ENCODE measurements around the gene JUND. TPM values are rescaled to one million over a fixed set of nuclear protein-coding genes. Genes with fewer than 3 reads are reported as not detected.

The JUND gene
- total and polyA plus RNA-seq, 2 experiments from 2014 or later, result 40.0 to 181 TPM

GRCh38 chr19:18304208-18304457 lies 22.7 kb upstream of the JUND start:
- H3K27ac Mint-ChIP-seq, result peak overlapping the region; percentile 67
- peak overlapping the region; percentile 92 for H3K27ac ChIP-seq (ENCODE audit: low read depth)
- peak overlapping the region; percentile 59 for H3K4me3 Mint-ChIP-seq
- H3K4me1 Mint-ChIP-seq, result peaks cover 32% of the 10 kb centered on the region
- H3K27me3 Mint-ChIP-seq (ENCODE audit: insufficient read depth, low read depth, poor library complexity), result peaks cover 13% of the 10 kb centered on the region
- peaks cover 30% of the 10 kb centered on the region for H3K4me1 ChIP-seq (ENCODE audit: insufficient read depth)
- H3K4me2 ChIP-seq, result peak overlapping the region; percentile 87
- no peaks in the 10 kb centered on the region for H3K79me2 ChIP-seq (replicated peaks; ENCODE audit: insufficient read depth)
- H4K20me1 ChIP-seq (replicated peaks; ENCODE audit: insufficient read depth), result no peaks in the 10 kb centered on the region
- ATAC-seq (peak; percentile 23), DNase-seq (ENCODE audit: low spot score) (no peak)
- H3K27me3 ChIP-seq (ENCODE audit: insufficient read depth), result no peaks in the 10 kb centered on the region
- H3K36me3 ChIP-seq (ENCODE audit: insufficient read depth), result no peaks in the 10 kb centered on the region; the same call in 1 of the 2 replicates
- peaks cover 42% of the 10 kb centered on the region for H3F3A ChIP-seq (replicated peaks; ENCODE audit: low read depth)
- no peaks in the 10 kb centered on the region for H3K9me2 ChIP-seq (ENCODE audit: insufficient read depth)
- peak overlapping the region; percentile 44; the same call in 1 of the 2 replicates for H3K4me3 ChIP-seq
- H3K9me3 Mint-ChIP-seq, result no peaks in the 10 kb centered on the region
- no peak overlapping the region for H2AFZ ChIP-seq
- TF ChIP-seq JUNB (IDR thresholded peaks at IDR 0.05; ENCODE audit: unreplicated experiment) (no peak), STAT1 (IDR thresholded peaks at IDR 0.05; ENCODE audit: unreplicated experiment) (no peak)
- H3K36me3 Mint-ChIP-seq (ENCODE audit: low read depth), result peaks cover 16% of the 10 kb centered on the region

DNA sequence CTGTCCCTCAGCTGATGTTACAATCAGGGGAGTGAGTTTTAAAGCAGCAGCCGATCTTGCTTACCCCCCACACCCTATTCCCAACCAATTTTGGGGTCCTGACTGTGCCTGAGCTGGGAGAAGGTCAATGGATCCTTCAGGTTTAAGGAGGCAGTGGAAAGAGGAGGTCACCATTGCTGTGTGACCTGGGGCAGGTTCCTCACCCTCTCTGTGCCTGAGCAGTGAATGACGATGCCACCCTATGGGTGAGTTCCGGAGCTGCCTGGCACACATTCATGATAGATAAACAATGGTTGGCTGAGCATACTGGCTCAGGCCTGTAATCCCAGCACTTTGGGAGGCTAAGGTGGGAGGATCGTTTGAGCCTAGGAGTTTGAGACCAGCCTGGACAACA lies 20.3 kb upstream of the JUND start:
- Mint-ChIP-seq H3K36me3 (ENCODE audit: low read depth) (peaks cover 5% of the 10 kb centered on the region; the same call in 2 of the 3 replicates), H3K27ac (no peak overlapping the region), H3K4me3 (no peak overlapping the region), H3K27me3 (ENCODE audit: insufficient read depth, low read depth, poor library complexity) (peaks cover 14% of the 10 kb centered on the region), H3K4me1 (peaks cover 26% of the 10 kb centered on the region), H3K9me3 (no peaks in the 10 kb centered on the region)
- Histone ChIP-seq H3K27ac (ENCODE audit: low read depth) (no peak overlapping the region), H3K27me3 (ENCODE audit: insufficient read depth) (no peaks in the 10 kb centered on the region), H2AFZ (no peak overlapping the region), H4K20me1 (replicated peaks; ENCODE audit: insufficient read depth) (no peaks in the 10 kb centered on the region), H3F3A (replicated peaks; ENCODE audit: low read depth) (peaks cover 35% of the 10 kb centered on the region), H3K4me1 (ENCODE audit: insufficient read depth) (peaks cover 40% of the 10 kb centered on the region), H3K4me2 (no peak overlapping the region), H3K79me2 (replicated peaks; ENCODE audit: insufficient read depth) (no peaks in the 10 kb centered on the region), H3K9me2 (ENCODE audit: insufficient read depth) (no peaks in the 10 kb centered on the region), H3K36me3 (ENCODE audit: insufficient read depth) (no peaks in the 10 kb centered on the region), H3K4me3 (no peak overlapping the region)
- ATAC-seq (no peak), DNase-seq (ENCODE audit: low spot score) (no peak)
- no peak for TF ChIP-seq EZH2phosphoT487 (IDR thresholded peaks at IDR 0.05; ENCODE audit: unreplicated experiment)
- TF ChIP-seq, protein P1, sequence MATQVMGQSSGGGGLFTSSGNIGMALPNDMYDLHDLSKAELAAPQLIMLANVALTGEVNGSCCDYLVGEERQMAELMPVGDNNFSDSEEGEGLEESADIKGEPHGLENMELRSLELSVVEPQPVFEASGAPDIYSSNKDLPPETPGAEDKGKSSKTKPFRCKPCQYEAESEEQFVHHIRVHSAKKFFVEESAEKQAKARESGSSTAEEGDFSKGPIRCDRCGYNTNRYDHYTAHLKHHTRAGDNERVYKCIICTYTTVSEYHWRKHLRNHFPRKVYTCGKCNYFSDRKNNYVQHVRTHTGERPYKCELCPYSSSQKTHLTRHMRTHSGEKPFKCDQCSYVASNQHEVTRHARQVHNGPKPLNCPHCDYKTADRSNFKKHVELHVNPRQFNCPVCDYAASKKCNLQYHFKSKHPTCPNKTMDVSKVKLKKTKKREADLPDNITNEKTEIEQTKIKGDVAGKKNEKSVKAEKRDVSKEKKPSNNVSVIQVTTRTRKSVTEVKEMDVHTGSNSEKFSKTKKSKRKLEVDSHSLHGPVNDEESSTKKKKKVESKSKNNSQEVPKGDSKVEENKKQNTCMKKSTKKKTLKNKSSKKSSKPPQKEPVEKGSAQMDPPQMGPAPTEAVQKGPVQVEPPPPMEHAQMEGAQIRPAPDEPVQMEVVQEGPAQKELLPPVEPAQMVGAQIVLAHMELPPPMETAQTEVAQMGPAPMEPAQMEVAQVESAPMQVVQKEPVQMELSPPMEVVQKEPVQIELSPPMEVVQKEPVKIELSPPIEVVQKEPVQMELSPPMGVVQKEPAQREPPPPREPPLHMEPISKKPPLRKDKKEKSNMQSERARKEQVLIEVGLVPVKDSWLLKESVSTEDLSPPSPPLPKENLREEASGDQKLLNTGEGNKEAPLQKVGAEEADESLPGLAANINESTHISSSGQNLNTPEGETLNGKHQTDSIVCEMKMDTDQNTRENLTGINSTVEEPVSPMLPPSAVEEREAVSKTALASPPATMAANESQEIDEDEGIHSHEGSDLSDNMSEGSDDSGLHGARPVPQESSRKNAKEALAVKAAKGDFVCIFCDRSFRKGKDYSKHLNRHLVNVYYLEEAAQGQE (IDR thresholded peaks at IDR 0.05; ENCODE audit: unreplicated experiment), result no peak
- no peak for TF ChIP-seq STAT1 (IDR thresholded peaks at IDR 0.05; ENCODE audit: unreplicated experiment)
- TF ChIP-seq, protein P2, sequence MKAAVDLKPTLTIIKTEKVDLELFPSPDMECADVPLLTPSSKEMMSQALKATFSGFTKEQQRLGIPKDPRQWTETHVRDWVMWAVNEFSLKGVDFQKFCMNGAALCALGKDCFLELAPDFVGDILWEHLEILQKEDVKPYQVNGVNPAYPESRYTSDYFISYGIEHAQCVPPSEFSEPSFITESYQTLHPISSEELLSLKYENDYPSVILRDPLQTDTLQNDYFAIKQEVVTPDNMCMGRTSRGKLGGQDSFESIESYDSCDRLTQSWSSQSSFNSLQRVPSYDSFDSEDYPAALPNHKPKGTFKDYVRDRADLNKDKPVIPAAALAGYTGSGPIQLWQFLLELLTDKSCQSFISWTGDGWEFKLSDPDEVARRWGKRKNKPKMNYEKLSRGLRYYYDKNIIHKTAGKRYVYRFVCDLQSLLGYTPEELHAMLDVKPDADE (IDR thresholded peaks at IDR 0.05), result no peak
- TF ChIP-seq JUNB (IDR thresholded peaks at IDR 0.05; ENCODE audit: unreplicated experiment), result no peak
- TF ChIP-seq EZH2 (IDR thresholded peaks at IDR 0.05; ENCODE audit: low read depth, unreplicated experiment), result no peak
- TF ChIP-seq POLR2AphosphoS5 (IDR thresholded peaks at IDR 0.05; ENCODE audit: low read depth), result no peak
- TF ChIP-seq CTCF (conservative IDR thresholded peaks at IDR 0.05; ENCODE audit: low read depth in 2 of 2), result no peak
- TF ChIP-seq CREB1 (CRISPR knock-in tag; IDR thresholded peaks at IDR 0.05; ENCODE audit: low read depth), result no peak
